GM23338 (cell line): ENCODE measurements around the gene PANK1. TPM values are rescaled to one million over a fixed set of nuclear protein-coding genes. Genes with fewer than 3 reads are reported as not detected.

ENCODE experiments used
- ATAC-seq: fragments of 200-7000 bp; cut with Tn5 transposase; 3 replicates; pipeline ENCODE4 v1.9.1; 2020
- DNase-seq: peaks from one replicate; pipeline ENCODE4 v3.0.0-alpha.2; 2015; ENCODE audit warnings: low spot score
- H2AFZ ChIP-seq: fragments of 200-600 bp; sonication (generic); 2 replicates; pipeline ENCODE4 v1.8.0; 2016; ENCODE audit warnings: antibody characterized with exemption, mild to moderate bottlenecking, moderate library complexity
- H3F3A ChIP-seq: fragments of 200-600 bp; sonication (generic); replicated peaks from 2 replicates; pipeline ENCODE4 v1.8.0; 2017; ENCODE audit warnings: antibody characterized with exemption, mixed run types, low read depth
- H3K27ac ChIP-seq: fragments of 200-600 bp; sonication (generic); 2 replicates; pipeline ENCODE4 v1.6.1; 2016; ENCODE audit warnings: low read depth
- H3K27me3 ChIP-seq: fragments of 200-600 bp; sonication (generic); 2 replicates; pipeline ENCODE4 v1.8.0; 2016; ENCODE audit warnings: mild to moderate bottlenecking, mixed run types, moderate library complexity; ENCODE audit not compliant: insufficient read depth
- H3K36me3 ChIP-seq: fragments of 200-600 bp; sonication (generic); 2 replicates; pipeline ENCODE4 v1.8.0; 2016; ENCODE audit warnings: mild to moderate bottlenecking; ENCODE audit not compliant: insufficient read depth
- H3K4me1 ChIP-seq: fragments of 200-600 bp; sonication (generic); 2 replicates; pipeline ENCODE4 v1.8.0; 2016; ENCODE audit warnings: mild to moderate bottlenecking, moderate library complexity; ENCODE audit not compliant: insufficient read depth
- H3K4me2 ChIP-seq: fragments of 200-600 bp; sonication (generic); 2 replicates; pipeline ENCODE4 v1.7.1; 2017; ENCODE audit warnings: mixed run types
- H3K4me3 ChIP-seq: fragments of 200-600 bp; sonication (generic); 2 replicates; pipeline ENCODE4 v1.6.1; 2016; ENCODE audit warnings: mixed run types
- H3K79me2 ChIP-seq: fragments of 200-600 bp; sonication (generic); replicated peaks from 2 replicates; pipeline ENCODE4 v1.8.0; 2017; ENCODE audit warnings: mild to moderate bottlenecking; ENCODE audit not compliant: insufficient read depth
- H3K9me2 ChIP-seq: fragments of 200-600 bp; sonication (generic); 2 replicates; pipeline ENCODE4 v1.8.0; 2017; ENCODE audit not compliant: insufficient read depth
- H4K20me1 ChIP-seq: fragments of 200-600 bp; sonication (generic); replicated peaks from 2 replicates; pipeline ENCODE4 v1.8.0; 2017; ENCODE audit warnings: mild to moderate bottlenecking; ENCODE audit not compliant: insufficient read depth
- H3K27ac Mint-ChIP-seq: 2 replicates; pipeline ENCODE4 v1.8.0; 2020; ENCODE audit warnings: inconsistent platforms, mild to moderate bottlenecking, moderate library complexity, mixed read lengths
- H3K27me3 Mint-ChIP-seq: 3 replicates; pipeline ENCODE4 v1.8.0; 2022; ENCODE audit warnings: low read depth, mild to moderate bottlenecking, moderate library complexity, mixed read lengths, inconsistent platforms; ENCODE audit not compliant: insufficient read depth, poor library complexity
- H3K36me3 Mint-ChIP-seq: 3 replicates; pipeline ENCODE4 v1.8.0; 2021; ENCODE audit warnings: low read depth, mild to moderate bottlenecking, inconsistent platforms, moderate library complexity, mixed read lengths
- H3K4me1 Mint-ChIP-seq: 3 replicates; pipeline ENCODE4 v1.8.0; 2020; ENCODE audit warnings: mild to moderate bottlenecking, inconsistent platforms, mixed read lengths
- H3K4me3 Mint-ChIP-seq: 3 replicates; pipeline ENCODE4 v1.8.0; 2021; ENCODE audit warnings: moderate library complexity, mild to moderate bottlenecking, inconsistent platforms, mixed read lengths
- H3K9me3 Mint-ChIP-seq: 3 replicates; pipeline ENCODE4 v1.8.0; 2020; ENCODE audit warnings: moderate library complexity, mild to moderate bottlenecking, inconsistent platforms, mixed read lengths
- CREB1 ChIP-seq: fragments of 250-450 bp; sonication (Bioruptor Pico); IDR thresholded peaks from 2 replicates; pipeline ENCODE4 v1.5.0; 2020; ENCODE audit warnings: low read depth, mild to moderate bottlenecking, moderate library complexity
- EZH2 ChIP-seq: fragments of 200-600 bp; sonication (generic); IDR thresholded peaks from one replicate; pipeline ENCODE4 v1.8.0; 2017; ENCODE audit warnings: antibody characterized with exemption, mild to moderate bottlenecking, low read depth; ENCODE audit not compliant: unreplicated experiment
- EZH2phosphoT487 ChIP-seq: fragments of 200-600 bp; sonication (generic); IDR thresholded peaks from one replicate; pipeline ENCODE4 v1.8.1; 2018; ENCODE audit warnings: antibody characterized with exemption; ENCODE audit not compliant: unreplicated experiment
- JUNB ChIP-seq: IDR thresholded peaks from one replicate; pipeline ENCODE4 v1.6.1; 2016; ENCODE audit warnings: antibody characterized with exemption; ENCODE audit not compliant: unreplicated experiment
- NANOG ChIP-seq: IDR thresholded peaks from 2 replicates; pipeline ENCODE4 v1.6.1; 2016; ENCODE audit warnings: antibody characterized with exemption, borderline replicate concordance
- POLR2AphosphoS5 ChIP-seq: IDR thresholded peaks from 2 replicates; pipeline ENCODE4 v1.6.1; 2016; ENCODE audit warnings: antibody characterized with exemption, low read depth
- STAT1 ChIP-seq: IDR thresholded peaks from one replicate; pipeline ENCODE4 v1.6.1; 2016; ENCODE audit warnings: antibody characterized with exemption; ENCODE audit not compliant: unreplicated experiment
- ZNF114 ChIP-seq: fragments of 250-450 bp; sonication (Bioruptor Pico); IDR thresholded peaks from 2 replicates; pipeline ENCODE4 v1.5.0; 2020; ENCODE audit warnings: mild to moderate bottlenecking, moderate library complexity
- ZNF331 ChIP-seq: fragments of 250-450 bp; sonication (Bioruptor Pico); IDR thresholded peaks from 2 replicates; pipeline ENCODE4 v1.5.0; 2020; ENCODE audit warnings: low read depth, mild to moderate bottlenecking, moderate library complexity
- long read RNA-seq: library from polyadenylated mRNA; unstranded; transcript quantifications from one replicate; pipeline ENCODE4 v2.0.0, GENCODE V29; 2020; ENCODE audit not compliant: unreplicated experiment
- polyA plus RNA-seq: library from polyadenylated mRNA; unstranded; fragments of >200 nt; fragmentation: Nextera tagmentation; extraction: Ambion mirVana; gene quantifications from 2 replicates; pipeline ENCODE4 v1.2.1, GENCODE V29; 2016
- total RNA-seq: library from RNA; depleted of rRNA; stranded (reverse); fragments of >200 nt; shearing (Covaris generic); gene quantifications from 2 replicates; pipeline ENCODE4 v1.2.3, GENCODE V29; 2014; rRNA removed
- TF ChIP-seq, protein P1 (sequence below): IDR thresholded peaks from 2 replicates; pipeline ENCODE4 v1.6.1; 2016; ENCODE audit warnings: antibody characterized with exemption
- TF ChIP-seq, protein P2 (sequence below): IDR thresholded peaks from one replicate; pipeline ENCODE4 v1.6.1; 2018; ENCODE audit warnings: antibody characterized with exemption; ENCODE audit not compliant: unreplicated experiment
- TF ChIP-seq, protein P3 (sequence below), 2 experiments: fragments of 200-600 bp in 1 of 2; sonication (generic) in 1 of 2; conservative IDR thresholded peaks; 2 replicates each; pipeline versions ENCODE4 v1.5.1 to v1.6.1; 2016 to 2017; ENCODE audit warnings: antibody characterized with exemption in 2 of 2, low read depth in 2 of 2, mild to moderate bottlenecking in 2 of 2, moderate library complexity in 1 of 2
- TF ChIP-seq, protein P4 (sequence below): fragments of 250-450 bp; sonication (Bioruptor Pico); IDR thresholded peaks from 2 replicates; pipeline ENCODE4 v1.5.0; 2020; ENCODE audit warnings: mild to moderate bottlenecking, moderate library complexity

The PANK1 gene
- total RNA-seq: 44.7 and 62.5 TPM in 2 replicates
- polyA plus RNA-seq: 14.6 and 15.2 TPM in 2 replicates
- long read RNA-seq, full-length matches to known transcripts: 1 of 3 reads
- long read RNA-seq, partial matches to known transcripts: 0 of 3 reads
- long read RNA-seq, other reads (novel, unspliced or antisense): 2 of 3 reads

DNA sequence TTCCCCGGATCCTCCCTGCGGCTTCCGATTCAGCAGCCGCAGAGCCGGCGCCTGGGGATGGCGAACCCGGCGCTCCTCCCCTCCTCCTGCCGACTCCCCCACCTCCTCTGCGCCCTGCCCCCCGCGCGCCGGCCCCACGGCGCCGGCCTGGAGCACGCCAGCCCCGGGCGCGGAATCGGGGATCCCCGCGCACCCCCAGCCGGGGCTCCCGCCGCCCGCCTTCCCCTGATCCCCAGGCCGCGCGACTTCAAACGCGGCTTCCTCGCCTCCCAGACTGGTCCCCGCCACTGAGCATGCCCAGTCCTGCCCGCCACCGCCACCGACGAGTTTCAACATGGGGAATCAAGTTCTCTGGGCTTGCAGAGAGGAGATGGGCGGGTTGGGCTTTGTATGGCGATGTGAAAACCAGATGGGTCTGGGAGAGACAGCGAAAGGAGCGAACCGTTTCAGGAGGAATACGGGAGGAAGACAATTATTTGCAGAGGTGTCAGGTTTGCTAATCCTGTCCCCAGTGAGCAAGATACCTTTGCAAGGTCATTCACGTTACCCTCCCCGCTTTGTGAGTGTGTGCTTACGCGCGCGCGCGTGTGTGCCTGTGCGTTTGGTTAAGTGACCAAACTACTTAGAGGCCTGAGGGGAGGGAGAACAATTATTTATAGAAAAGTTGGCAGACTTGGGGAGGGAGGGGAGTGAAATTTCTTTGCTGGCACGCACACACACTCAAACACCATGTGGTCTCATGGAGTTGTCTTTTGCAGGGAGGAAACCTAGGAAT, at the start of gene PANK1:
PANK1 (minus strand) TSS at position 276 of the 775 bp plus-strand sequence. CDS start 351 bp downstream, outside the sequence.
- Mint-ChIP-seq H3K4me1 (peaks cover 50% of the 10 kb centered on the region), H3K27me3 (peaks cover 7% of the 10 kb centered on the region), H3K27ac (peak within 1 kb of the TSS; percentile 99), H3K9me3 (peaks cover 10% of the 10 kb centered on the region; the same call in 1 of the 3 replicates), H3K36me3 (peaks cover 6% of the 10 kb centered on the region), H3K4me3 (no peak within 1 kb of the TSS; the same call in none of the 3 replicates)
- ATAC-seq (peak; percentile 69), DNase-seq (peak; percentile 84)
- Histone ChIP-seq H3K4me2 (peak within 1 kb of the TSS; percentile 80), H3K36me3 (no peaks in the 10 kb centered on the region), H3K27me3 (no peaks in the 10 kb centered on the region), H3K4me3 (peak within 1 kb of the TSS; percentile 59), H3K27ac (peak within 1 kb of the TSS; percentile 81), H3K9me2 (no peaks in the 10 kb centered on the region; the same call in 1 of the 2 replicates), H2AFZ (peak within 1 kb of the TSS; percentile 87), H3K4me1 (peaks cover 29% of the 10 kb centered on the region), H3K79me2 (peaks cover 39% of the 10 kb centered on the region), H4K20me1 (peaks cover 14% of the 10 kb centered on the region; the same call in 1 of the 2 replicates), H3F3A (no peaks in the 10 kb centered on the region)
- TF ChIP-seq, protein P1, sequence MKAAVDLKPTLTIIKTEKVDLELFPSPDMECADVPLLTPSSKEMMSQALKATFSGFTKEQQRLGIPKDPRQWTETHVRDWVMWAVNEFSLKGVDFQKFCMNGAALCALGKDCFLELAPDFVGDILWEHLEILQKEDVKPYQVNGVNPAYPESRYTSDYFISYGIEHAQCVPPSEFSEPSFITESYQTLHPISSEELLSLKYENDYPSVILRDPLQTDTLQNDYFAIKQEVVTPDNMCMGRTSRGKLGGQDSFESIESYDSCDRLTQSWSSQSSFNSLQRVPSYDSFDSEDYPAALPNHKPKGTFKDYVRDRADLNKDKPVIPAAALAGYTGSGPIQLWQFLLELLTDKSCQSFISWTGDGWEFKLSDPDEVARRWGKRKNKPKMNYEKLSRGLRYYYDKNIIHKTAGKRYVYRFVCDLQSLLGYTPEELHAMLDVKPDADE: 0 out of 2 replicates have a peak, but pooled peaks have one; percentile 19
- TF ChIP-seq, protein P2, sequence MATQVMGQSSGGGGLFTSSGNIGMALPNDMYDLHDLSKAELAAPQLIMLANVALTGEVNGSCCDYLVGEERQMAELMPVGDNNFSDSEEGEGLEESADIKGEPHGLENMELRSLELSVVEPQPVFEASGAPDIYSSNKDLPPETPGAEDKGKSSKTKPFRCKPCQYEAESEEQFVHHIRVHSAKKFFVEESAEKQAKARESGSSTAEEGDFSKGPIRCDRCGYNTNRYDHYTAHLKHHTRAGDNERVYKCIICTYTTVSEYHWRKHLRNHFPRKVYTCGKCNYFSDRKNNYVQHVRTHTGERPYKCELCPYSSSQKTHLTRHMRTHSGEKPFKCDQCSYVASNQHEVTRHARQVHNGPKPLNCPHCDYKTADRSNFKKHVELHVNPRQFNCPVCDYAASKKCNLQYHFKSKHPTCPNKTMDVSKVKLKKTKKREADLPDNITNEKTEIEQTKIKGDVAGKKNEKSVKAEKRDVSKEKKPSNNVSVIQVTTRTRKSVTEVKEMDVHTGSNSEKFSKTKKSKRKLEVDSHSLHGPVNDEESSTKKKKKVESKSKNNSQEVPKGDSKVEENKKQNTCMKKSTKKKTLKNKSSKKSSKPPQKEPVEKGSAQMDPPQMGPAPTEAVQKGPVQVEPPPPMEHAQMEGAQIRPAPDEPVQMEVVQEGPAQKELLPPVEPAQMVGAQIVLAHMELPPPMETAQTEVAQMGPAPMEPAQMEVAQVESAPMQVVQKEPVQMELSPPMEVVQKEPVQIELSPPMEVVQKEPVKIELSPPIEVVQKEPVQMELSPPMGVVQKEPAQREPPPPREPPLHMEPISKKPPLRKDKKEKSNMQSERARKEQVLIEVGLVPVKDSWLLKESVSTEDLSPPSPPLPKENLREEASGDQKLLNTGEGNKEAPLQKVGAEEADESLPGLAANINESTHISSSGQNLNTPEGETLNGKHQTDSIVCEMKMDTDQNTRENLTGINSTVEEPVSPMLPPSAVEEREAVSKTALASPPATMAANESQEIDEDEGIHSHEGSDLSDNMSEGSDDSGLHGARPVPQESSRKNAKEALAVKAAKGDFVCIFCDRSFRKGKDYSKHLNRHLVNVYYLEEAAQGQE: no peak
- TF ChIP-seq NANOG (no peak), ZNF114 (CRISPR knock-in tag) (no peak), POLR2AphosphoS5 (peak; percentile 47; the same call in 1 of the 2 replicates), CREB1 (CRISPR knock-in tag) (no peak), STAT1 (no peak), ZNF331 (CRISPR knock-in tag) (no peak), JUNB (no peak), EZH2 (no peak), EZH2phosphoT487 (no peak)
- TF ChIP-seq, protein P3, sequence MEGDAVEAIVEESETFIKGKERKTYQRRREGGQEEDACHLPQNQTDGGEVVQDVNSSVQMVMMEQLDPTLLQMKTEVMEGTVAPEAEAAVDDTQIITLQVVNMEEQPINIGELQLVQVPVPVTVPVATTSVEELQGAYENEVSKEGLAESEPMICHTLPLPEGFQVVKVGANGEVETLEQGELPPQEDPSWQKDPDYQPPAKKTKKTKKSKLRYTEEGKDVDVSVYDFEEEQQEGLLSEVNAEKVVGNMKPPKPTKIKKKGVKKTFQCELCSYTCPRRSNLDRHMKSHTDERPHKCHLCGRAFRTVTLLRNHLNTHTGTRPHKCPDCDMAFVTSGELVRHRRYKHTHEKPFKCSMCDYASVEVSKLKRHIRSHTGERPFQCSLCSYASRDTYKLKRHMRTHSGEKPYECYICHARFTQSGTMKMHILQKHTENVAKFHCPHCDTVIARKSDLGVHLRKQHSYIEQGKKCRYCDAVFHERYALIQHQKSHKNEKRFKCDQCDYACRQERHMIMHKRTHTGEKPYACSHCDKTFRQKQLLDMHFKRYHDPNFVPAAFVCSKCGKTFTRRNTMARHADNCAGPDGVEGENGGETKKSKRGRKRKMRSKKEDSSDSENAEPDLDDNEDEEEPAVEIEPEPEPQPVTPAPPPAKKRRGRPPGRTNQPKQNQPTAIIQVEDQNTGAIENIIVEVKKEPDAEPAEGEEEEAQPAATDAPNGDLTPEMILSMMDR (conservative IDR thresholded peaks at IDR 0.05; ENCODE audit: low read depth in 2 of 2): no peak
- TF ChIP-seq, protein P4, sequence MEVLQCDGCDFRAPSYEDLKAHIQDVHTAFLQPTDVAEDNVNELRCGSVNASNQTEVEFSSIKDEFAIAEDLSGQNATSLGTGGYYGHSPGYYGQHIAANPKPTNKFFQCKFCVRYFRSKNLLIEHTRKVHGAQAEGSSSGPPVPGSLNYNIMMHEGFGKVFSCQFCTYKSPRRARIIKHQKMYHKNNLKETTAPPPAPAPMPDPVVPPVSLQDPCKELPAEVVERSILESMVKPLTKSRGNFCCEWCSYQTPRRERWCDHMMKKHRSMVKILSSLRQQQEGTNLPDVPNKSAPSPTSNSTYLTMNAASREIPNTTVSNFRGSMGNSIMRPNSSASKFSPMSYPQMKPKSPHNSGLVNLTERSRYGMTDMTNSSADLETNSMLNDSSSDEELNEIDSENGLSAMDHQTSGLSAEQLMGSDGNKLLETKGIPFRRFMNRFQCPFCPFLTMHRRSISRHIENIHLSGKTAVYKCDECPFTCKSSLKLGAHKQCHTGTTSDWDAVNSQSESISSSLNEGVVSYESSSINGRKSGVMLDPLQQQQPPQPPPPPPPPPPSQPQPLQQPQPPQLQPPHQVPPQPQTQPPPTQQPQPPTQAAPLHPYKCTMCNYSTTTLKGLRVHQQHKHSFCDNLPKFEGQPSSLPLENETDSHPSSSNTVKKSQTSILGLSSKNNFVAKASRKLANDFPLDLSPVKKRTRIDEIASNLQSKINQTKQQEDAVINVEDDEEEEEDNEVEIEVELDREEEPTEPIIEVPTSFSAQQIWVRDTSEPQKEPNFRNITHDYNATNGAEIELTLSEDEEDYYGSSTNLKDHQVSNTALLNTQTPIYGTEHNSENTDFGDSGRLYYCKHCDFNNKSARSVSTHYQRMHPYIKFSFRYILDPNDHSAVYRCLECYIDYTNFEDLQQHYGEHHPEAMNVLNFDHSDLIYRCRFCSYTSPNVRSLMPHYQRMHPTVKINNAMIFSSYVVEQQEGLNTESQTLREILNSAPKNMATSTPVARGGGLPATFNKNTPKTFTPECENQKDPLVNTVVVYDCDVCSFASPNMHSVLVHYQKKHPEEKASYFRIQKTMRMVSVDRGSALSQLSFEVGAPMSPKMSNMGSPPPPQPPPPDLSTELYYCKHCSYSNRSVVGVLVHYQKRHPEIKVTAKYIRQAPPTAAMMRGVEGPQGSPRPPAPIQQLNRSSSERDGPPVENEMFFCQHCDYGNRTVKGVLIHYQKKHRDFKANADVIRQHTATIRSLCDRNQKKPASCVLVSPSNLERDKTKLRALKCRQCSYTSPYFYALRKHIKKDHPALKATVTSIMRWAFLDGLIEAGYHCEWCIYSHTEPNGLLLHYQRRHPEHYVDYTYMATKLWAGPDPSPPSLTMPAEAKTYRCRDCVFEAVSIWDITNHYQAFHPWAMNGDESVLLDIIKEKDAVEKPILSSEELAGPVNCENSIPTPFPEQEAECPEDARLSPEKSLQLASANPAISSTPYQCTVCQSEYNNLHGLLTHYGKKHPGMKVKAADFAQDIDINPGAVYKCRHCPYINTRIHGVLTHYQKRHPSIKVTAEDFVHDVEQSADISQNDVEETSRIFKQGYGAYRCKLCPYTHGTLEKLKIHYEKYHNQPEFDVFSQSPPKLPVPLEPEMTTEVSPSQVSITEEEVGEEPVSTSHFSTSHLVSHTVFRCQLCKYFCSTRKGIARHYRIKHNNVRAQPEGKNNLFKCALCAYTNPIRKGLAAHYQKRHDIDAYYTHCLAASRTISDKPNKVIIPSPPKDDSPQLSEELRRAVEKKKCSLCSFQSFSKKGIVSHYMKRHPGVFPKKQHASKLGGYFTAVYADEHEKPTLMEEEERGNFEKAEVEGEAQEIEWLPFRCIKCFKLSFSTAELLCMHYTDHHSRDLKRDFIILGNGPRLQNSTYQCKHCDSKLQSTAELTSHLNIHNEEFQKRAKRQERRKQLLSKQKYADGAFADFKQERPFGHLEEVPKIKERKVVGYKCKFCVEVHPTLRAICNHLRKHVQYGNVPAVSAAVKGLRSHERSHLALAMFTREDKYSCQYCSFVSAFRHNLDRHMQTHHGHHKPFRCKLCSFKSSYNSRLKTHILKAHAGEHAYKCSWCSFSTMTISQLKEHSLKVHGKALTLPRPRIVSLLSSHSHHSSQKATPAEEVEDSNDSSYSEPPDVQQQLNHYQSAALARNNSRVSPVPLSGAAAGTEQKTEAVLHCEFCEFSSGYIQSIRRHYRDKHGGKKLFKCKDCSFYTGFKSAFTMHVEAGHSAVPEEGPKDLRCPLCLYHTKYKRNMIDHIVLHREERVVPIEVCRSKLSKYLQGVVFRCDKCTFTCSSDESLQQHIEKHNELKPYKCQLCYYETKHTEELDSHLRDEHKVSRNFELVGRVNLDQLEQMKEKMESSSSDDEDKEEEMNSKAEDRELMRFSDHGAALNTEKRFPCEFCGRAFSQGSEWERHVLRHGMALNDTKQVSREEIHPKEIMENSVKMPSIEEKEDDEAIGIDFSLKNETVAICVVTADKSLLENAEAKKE: no peak
